GM12878 (cell line): ENCODE data around the gene CARMIL3. TPM values are rescaled to one million over a fixed set of nuclear protein-coding genes. Genes with fewer than 3 reads are reported as not detected.

Experiments used
- BCLAF1 ChIP-seq: fragments of 450-650 bp; IDR thresholded peaks from 2 replicates; pipeline ENCODE4 v1.6.1; 2017; ENCODE audit warnings: antibody characterized with exemption, mild to moderate bottlenecking, moderate library complexity
- BMI1 ChIP-seq: fragments of 450-650 bp; IDR thresholded peaks from 2 replicates; pipeline ENCODE4 v1.6.1; 2016; ENCODE audit warnings: mild to moderate bottlenecking, moderate library complexity, borderline replicate concordance
- CBFB ChIP-seq: IDR thresholded peaks from 2 replicates; pipeline ENCODE4 v1.6.1; 2016; ENCODE audit warnings: antibody characterized with exemption, low read depth
- DPF2 ChIP-seq: fragments of 450-650 bp; IDR thresholded peaks from 2 replicates; pipeline ENCODE4 v1.6.1; 2017; ENCODE audit warnings: mild to moderate bottlenecking
- E2F8 ChIP-seq: fragments of 450-650 bp; IDR thresholded peaks from 2 replicates; pipeline ENCODE4 v1.6.1; 2018; ENCODE audit warnings: mild to moderate bottlenecking, low read depth, moderate library complexity; ENCODE audit not compliant: partially characterized antibody
- MLLT1 ChIP-seq: fragments of 450-650 bp; IDR thresholded peaks from 2 replicates; pipeline ENCODE4 v1.6.1; 2016; ENCODE audit warnings: mild to moderate bottlenecking
- NFIC ChIP-seq: IDR thresholded peaks from 2 replicates; pipeline ENCODE4 v1.6.1; 2012; ENCODE audit warnings: low read depth, mild to moderate bottlenecking, inconsistent platforms, low read length, moderate library complexity
- NKRF ChIP-seq: fragments of 450-650 bp; conservative IDR thresholded peaks from 2 replicates; pipeline ENCODE4 v1.6.1; 2017; ENCODE audit warnings: mild to moderate bottlenecking, moderate library complexity
- NR2C1 ChIP-seq: fragments of 450-650 bp; IDR thresholded peaks from 2 replicates; pipeline ENCODE4 v1.6.1; 2017; ENCODE audit warnings: antibody characterized with exemption, mild to moderate bottlenecking, moderate library complexity
- NR2C2 ChIP-seq: IDR thresholded peaks from 2 replicates; pipeline ENCODE4 v1.6.1; 2011; ENCODE audit warnings: borderline replicate concordance, low read depth; ENCODE audit not compliant: control insufficient read depth, insufficient read length
- PAX5 ChIP-seq: IDR thresholded peaks from 2 replicates; pipeline ENCODE4 v1.6.1; 2011; ENCODE audit warnings: low read depth, low read length, borderline replicate concordance
- PKNOX1 ChIP-seq: fragments of 450-650 bp; IDR thresholded peaks from 2 replicates; pipeline ENCODE4 v1.6.1; 2016; ENCODE audit warnings: mild to moderate bottlenecking
- YY1 ChIP-seq: IDR thresholded peaks from 2 replicates; pipeline ENCODE4 v1.6.1; 2011; ENCODE audit warnings: low read depth, mild to moderate bottlenecking, low read length
- ZNF384 ChIP-seq: IDR thresholded peaks from 2 replicates; pipeline ENCODE4 v1.6.1; 2012; ENCODE audit warnings: low read depth, mild to moderate bottlenecking, low read length, improper control_type of control experiment, borderline replicate concordance
- ZSCAN29 ChIP-seq: fragments of 450-650 bp; IDR thresholded peaks from 2 replicates; pipeline ENCODE4 v1.6.1; 2017; ENCODE audit warnings: mild to moderate bottlenecking, moderate library complexity
- polyA plus RNA-seq, 11 experiments: library from polyadenylated mRNA; depleted of rRNA in 4 of 11; unstranded in 6 of 11; stranded (reverse) in 5 of 11; fragments of >200 nt; fragmentation: Nextera tagmentation in 4 of 11; fragmentation: Illumina TruSeq in 1 of 11; extraction: Ambion mirVana in 4 of 11; extraction: Trizol in 1 of 11; gene quantifications; 1 replicate in 1 of 11; 2 replicates in 10 of 11; pipeline versions ENCODE4 v1.2.1 to v1.2.3, GENCODE V29; 2011 to 2016; ENCODE audit warnings: inconsistent platforms in 2 of 11, missing spikeins in 2 of 11, low read depth in 1 of 11
- total RNA-seq, 4 experiments: library from RNA; depleted of rRNA in 3 of 4; stranded (reverse); fragments of >200 nt in 3 of 4; fragmentation: Illumina TruSeq in 1 of 4; extraction: Trizol in 1 of 4; gene quantifications; 2 replicates each; pipeline versions ENCODE4 v1.2.1 to v1.2.3, GENCODE V29; 2013 to 2021

CARMIL3 gene
- total and polyA plus RNA-seq, 10 of the 15 experiments (the other 5 are each of a cell fraction or from before 2014, with no cell fraction given): 0.09 to 0.32 (median 0.25) TPM; not detected in 3

- TF ChIP-seq NKRF (peak; percentile 78), NFIC (no peak), NR2C1 (no peak), YY1 (no peak), PKNOX1 (peak; percentile 84), ZSCAN29 (no peak), ZNF384 (no peak), BCLAF1 (no peak), NR2C2 (no peak), PAX5 (0 out of 2 replicates have a peak, but pooled peaks have one; percentile 19), MLLT1 (no peak), E2F8 (no peak), CBFB (no peak; the same call in 1 of the 2 replicates), DPF2 (peak; percentile 80; the same call in 1 of the 2 replicates), BMI1 (no peak)
These were observed 42.4 kb downstream of the CARMIL3 start, which contains the start of gene PCK2 (continued) for GRCh38 chr14:24093901-24094840.
